ENCODE results near the gene HOMER2.

The HOMER2 gene

GRCh38 chr15:82858932-82859331, 93.6 kb downstream of the HOMER2 start:
- no peak for DNase-seq (ENCODE audit: low read depth in 2 of 2)

GRCh38 chr15:82856397-82857170, 95.9 kb downstream of the HOMER2 start:
- no peak for DNase-seq (ENCODE audit: low read depth in 2 of 2)

DNA sequence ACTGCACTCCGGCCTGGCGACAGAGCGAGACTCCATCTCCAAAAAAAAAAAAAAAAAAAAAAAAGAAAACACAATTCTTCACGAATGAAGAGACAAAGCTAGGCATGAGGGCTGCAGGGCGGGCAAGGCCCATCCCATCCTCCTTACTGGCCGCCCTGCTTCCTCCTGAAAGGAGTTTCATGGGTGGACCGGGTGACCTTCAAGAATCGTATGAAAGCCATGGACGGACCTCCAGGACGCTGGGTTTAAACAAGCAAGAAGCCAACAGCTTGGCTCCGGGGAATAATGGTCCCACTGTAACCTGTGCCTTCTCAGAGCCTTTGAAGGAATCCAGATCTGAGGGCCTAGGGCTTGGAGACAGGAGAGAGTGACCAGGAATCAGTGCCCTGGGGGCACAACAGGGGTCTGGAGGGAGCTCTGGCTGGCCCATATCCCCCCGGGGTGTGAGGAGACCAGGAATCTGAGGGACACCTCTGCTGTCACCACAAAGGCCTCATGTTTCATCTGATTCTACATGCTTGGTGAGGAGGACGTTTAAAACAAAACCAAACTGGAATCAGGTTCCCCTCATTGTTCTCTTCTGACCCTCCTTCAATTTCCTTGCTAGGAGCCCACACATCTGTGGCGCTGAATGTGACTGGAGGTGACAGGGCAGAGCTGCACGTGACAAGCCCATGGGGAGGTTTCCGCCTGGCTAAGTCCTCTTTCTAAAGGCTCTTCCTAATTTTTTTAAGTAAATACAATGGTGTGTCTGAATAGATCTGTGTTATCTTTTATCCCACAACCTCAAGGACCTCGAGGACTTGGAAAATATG, 97.0 kb downstream of the HOMER2 start:
- no peak for DNase-seq (ENCODE audit: low read depth in 2 of 2)

DNA sequence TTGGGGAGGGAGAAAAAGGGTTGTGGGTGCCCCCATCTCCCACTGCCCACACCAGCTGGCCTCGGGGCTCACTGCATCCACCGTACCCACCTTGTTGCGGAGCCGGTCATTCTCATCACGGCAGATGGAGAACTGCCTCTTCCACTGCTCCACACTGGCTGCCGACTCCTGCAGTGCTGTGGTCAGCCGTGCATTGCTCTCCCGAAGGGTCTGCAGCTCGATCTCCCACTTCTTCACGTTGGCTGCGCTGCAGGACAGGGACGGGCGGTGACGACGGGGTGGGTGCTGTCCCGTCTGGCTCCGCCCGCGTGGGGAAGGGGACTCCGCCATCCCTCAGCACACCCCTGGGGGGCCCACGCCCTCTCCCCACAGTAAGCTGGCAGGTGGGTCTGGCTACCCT, 98.0 kb downstream of the HOMER2 start:
- DNase-seq (ENCODE audit: low read depth in 2 of 2), result no peak

DNA sequence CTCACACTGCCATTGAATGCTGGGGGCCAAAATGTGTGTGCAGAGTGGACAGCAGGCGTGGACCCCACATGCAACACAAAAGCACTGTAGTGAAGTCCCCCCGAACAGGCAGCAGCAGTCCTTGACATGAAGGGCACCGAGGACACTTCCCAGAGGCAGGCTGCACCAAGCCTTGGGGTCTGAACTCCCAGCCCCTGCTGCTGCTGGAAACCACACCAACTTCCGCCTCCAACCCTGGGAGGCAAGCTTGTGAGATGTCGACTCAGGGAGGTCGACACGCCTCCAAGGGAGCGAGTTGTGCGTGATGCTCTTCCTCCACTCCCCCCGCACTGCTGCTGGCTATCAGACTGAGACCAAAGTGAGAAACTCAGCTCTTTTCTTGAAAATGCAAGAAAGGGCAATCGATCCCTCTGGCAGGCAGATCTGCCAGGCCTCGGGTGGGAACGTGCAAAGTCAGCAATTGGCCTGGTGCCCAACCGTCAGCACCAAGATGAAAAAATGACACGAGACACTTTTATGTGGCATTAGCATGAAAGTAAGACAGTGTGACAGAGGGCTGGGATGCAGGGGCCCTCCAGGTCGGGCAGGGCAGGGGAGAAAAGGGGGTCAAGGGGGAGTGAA, 99.5 kb downstream of the HOMER2 start:
- DNase-seq (ENCODE audit: low read depth in 2 of 2), result no peak

- no peak for DNase-seq (ENCODE audit: low read depth in 2 of 2)
Observed at GRCh38 chr15:82851981-82852511, 100.5 kb downstream of the HOMER2 start.

DNA sequence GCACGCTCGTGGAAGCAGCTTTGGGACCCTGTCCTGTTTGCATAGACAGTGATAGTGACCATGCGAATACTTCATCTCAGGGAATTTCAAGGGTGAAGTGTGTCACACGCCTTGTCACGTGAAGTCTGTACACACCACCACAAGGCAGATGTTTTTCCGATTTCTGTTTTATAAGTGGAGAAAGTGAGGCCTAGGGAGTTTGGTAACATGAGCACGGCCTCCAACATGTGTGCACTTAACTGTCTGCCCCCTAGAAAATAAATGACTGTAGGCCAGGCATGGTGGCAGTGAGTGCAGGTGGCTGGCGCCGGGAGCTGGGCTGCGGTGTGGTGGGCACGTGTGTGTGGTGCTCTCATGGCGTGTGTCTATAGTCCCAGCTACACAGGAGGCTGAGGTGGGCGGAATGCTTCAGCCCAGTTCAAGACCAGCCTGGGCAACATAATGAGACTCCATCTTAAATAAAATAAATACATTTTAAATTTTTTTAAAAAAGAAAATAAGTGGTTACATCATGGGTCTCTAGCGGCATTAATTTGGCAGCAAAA, 101.1 kb downstream of the HOMER2 start:
- DNase-seq (ENCODE audit: low read depth in 2 of 2), result no peak

GRCh38 chr15:82850731-82851130, 101.8 kb downstream of the HOMER2 start:
- no peak for DNase-seq (ENCODE audit: low read depth in 2 of 2)

GRCh38 chr15:82849556-82850512, 102.7 kb downstream of the HOMER2 start:
- peak; percentile 6 to 34 for DNase-seq (ENCODE audit: low read depth in 2 of 2)

- no peak for DNase-seq (ENCODE audit: low read depth in 2 of 2)
Observed at GRCh38 chr15:82848241-82848993, 104.1 kb downstream of the HOMER2 start.

DNA sequence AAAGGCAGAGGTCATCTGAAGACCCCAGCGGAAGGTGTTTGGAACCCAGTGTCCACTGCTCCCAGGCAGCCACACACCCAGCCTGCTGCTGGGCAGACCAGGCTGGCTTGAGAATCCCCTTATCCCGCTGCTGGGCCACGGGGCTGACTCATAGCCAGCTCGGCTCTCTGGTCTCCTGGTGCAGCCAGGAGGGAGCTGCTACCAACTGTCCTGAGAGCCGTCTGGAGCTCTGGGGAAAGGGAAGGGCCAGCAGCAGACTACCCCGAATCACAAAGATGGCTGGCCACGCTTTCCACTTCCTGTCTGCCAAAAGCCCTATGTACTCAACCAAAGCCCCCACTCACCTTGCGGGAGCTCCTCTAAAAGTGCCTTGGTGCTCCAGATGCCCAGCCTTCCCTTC, 104.8 kb downstream of the HOMER2 start:
- DNase-seq (ENCODE audit: low read depth in 2 of 2), result no peak

GRCh38 chr15:82846621-82847020, 105.9 kb downstream of the HOMER2 start:
- DNase-seq (ENCODE audit: low read depth in 2 of 2), result no peak

GRCh38 chr15:82845686-82846085, 106.8 kb downstream of the HOMER2 start:
- DNase-seq (ENCODE audit: low read depth in 2 of 2), result no peak

GRCh38 chr15:82843566-82843965, 109.0 kb downstream of the HOMER2 start:
- DNase-seq (ENCODE audit: low read depth in 2 of 2), result no peak

- DNase-seq (ENCODE audit: low read depth in 2 of 2), result no peak
Observed at GRCh38 chr15:82840166-82840565, 112.4 kb downstream of the HOMER2 start.

- DNase-seq (ENCODE audit: low read depth in 2 of 2), result no peak
Observed at GRCh38 chr15:82839136-82839535, 113.4 kb downstream of the HOMER2 start.

GRCh38 chr15:82838096-82838735, 114.3 kb downstream of the HOMER2 start:
- DNase-seq (ENCODE audit: low read depth in 2 of 2), result no peak

DNA sequence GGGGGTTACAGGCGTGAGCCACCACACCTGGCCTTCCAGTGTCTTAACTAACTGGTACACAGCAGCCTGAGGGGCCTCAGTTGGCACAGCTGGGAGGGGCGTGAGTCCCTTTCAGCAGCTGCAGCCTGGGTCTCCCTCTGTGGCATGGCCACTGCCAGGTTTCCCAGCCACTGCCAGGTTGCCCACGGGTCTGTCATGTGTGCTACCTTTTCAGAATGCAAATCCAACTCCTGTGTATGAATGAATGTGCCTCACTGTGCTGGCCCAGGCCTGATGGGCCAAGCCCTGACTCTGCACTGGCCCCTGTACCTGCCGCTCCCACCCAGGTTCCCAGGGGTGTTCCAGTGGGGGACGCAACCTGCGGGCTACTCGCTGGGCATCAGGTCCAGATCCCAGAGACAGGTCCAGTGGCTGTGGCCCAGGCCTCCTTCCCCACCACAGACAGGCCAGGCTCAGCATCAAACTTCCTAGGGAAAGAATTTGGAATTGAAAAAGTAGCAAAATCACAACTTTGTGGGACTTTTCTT, 117.1 kb downstream of the HOMER2 start:
- DNase-seq (ENCODE audit: low read depth in 2 of 2), result no peak

- DNase-seq (ENCODE audit: low read depth in 2 of 2), result no peak
Observed at GRCh38 chr15:82833362-82833682, 119.2 kb downstream of the HOMER2 start.

All from activated CD4-positive, alpha-beta T cell treated with anti-CD3 and anti-CD28 coated beads for 24 hours (primary cell).